ENCODE data around the gene HEATR1.
"Not testable (repeated sequence)": the region's sequence is repeated elsewhere in the genome, so short reads cannot be mapped to it uniquely, and the experiment has no call there.

Gene HEATR1

GRCh38 chr1:236590553-236591150 lies 13.7 kb downstream of the HEATR1 start:
- DNase-seq = no peak

- no peak for DNase-seq
Measured at GRCh38 chr1:236589531-236589930, 14.8 kb downstream of the HEATR1 start.

- DNase-seq = no peak
Measured at GRCh38 chr1:236581528-236581927, 22.8 kb downstream of the HEATR1 start.

GRCh38 chr1:236580404-236580803 lies 23.9 kb downstream of the HEATR1 start:
- not testable (repeated sequence) for DNase-seq

- no peak for DNase-seq
Measured at GRCh38 chr1:236578661-236579060, 25.7 kb downstream of the HEATR1 start.

- DNase-seq = not testable (repeated sequence)
Measured at GRCh38 chr1:236577041-236577440, 27.3 kb downstream of the HEATR1 start.

GRCh38 chr1:236576004-236576403 lies 28.3 kb downstream of the HEATR1 start:
- no peak for DNase-seq

GRCh38 chr1:236575523-236575922 lies 28.8 kb downstream of the HEATR1 start:
- DNase-seq = no peak

- DNase-seq = no peak
Measured at GRCh38 chr1:236568285-236568894, 35.9 kb downstream of the HEATR1 start.

- DNase-seq = no peak
Measured at GRCh38 chr1:236565530-236565929, 38.8 kb downstream of the HEATR1 start.

GRCh38 chr1:236561976-236562375 lies 42.3 kb downstream of the HEATR1 start:
- no peak for DNase-seq

- DNase-seq = no peak
Measured at GRCh38 chr1:236560213-236560771, 44.0 kb downstream of the HEATR1 start.

- DNase-seq = no peak
Measured at GRCh38 chr1:236558846-236559245, 45.5 kb downstream of the HEATR1 start.

- DNase-seq = no peak
Measured at GRCh38 chr1:236558081-236558480, 46.2 kb downstream of the HEATR1 start.

- DNase-seq = no peak
Measured at GRCh38 chr1:236556606-236557005, 47.7 kb downstream of the HEATR1 start.

- DNase-seq = no peak
Measured at GRCh38 chr1:236553370-236553769, 50.9 kb downstream of the HEATR1 start.

GRCh38 chr1:236552901-236553300 lies 51.4 kb downstream of the HEATR1 start:
- DNase-seq = no peak

- no peak for DNase-seq
Measured at GRCh38 chr1:236552096-236552495, 52.2 kb downstream of the HEATR1 start.

GRCh38 chr1:236550961-236551851 lies 53.1 kb downstream of the HEATR1 start:
- DNase-seq = no peak

GRCh38 chr1:236548452-236548851 lies 55.9 kb downstream of the HEATR1 start:
- DNase-seq = no peak

- DNase-seq = no peak
Measured at GRCh38 chr1:236545621-236546169, 58.6 kb downstream of the HEATR1 start.

GRCh38 chr1:236543065-236543669 lies 61.1 kb downstream of the HEATR1 start:
- no peak for DNase-seq

GRCh38 chr1:236541710-236542109 lies 62.6 kb downstream of the HEATR1 start:
- DNase-seq = no peak
